ENCODE results near the gene PP2D1. TPM values are rescaled to one million over a fixed set of nuclear protein-coding genes. Genes with fewer than 3 reads are reported as not detected.

PP2D1 gene
- polyA plus RNA-seq, 3 donors = 0.41 to 0.56 TPM; not detected in 1

GRCh38 chr3:20052851-20053250 lies 40.8 kb upstream of the PP2D1 start:
- peaks cover 0 to 2% of the 10 kb centered on the region in 2 donors for H3K36me3 Mint-ChIP-seq
- H3K79me2 ChIP-seq (ENCODE audit: insufficient read depth, low read length) = peaks cover 91% of the 10 kb centered on the region
- no peaks in the 10 kb centered on the region for H3K27me3 ChIP-seq (ENCODE audit: control insufficient read depth in 2 of 2, insufficient read depth in 2 of 2, low read length in 2 of 2)
- H3K4me1 Mint-ChIP-seq = peaks cover 27% of the 10 kb centered on the region
- no peaks in the 10 kb centered on the region for H3K36me3 ChIP-seq (replicated peaks in 1 of 2; ENCODE audit: control insufficient read depth in 1 of 2, insufficient read depth in 2 of 2, low read length in 2 of 2)
- no peak overlapping the region for H3K4me2 ChIP-seq (replicated peaks; ENCODE audit: extremely low read depth, low read length, poor library complexity, severe bottlenecking)
- H3K4me3 Mint-ChIP-seq = no peak overlapping the region
- peaks cover 0 to 2% (median 0%) of the 10 kb centered on the region in 7 donors for H3K9me3 Mint-ChIP-seq
- DNase-seq = no peak
- H3K9me3 ChIP-seq (replicated peaks in 1 of 2; ENCODE audit: control insufficient read depth in 1 of 2, insufficient read depth in 1 of 2, low read length in 2 of 2) = no peaks in the 10 kb centered on the region
- no peak overlapping the region for H3K9ac ChIP-seq (ENCODE audit: insufficient read depth, low read length, poor library complexity, severe bottlenecking)
- H3K27ac ChIP-seq (ENCODE audit: low read depth in 1 of 2, low read length in 2 of 2) = no peak overlapping the region
- H3K27ac Mint-ChIP-seq = peak overlapping the region in 4 of 7 donors; percentile 23 to 47 (median 38)
- TF ChIP-seq, protein P1, sequence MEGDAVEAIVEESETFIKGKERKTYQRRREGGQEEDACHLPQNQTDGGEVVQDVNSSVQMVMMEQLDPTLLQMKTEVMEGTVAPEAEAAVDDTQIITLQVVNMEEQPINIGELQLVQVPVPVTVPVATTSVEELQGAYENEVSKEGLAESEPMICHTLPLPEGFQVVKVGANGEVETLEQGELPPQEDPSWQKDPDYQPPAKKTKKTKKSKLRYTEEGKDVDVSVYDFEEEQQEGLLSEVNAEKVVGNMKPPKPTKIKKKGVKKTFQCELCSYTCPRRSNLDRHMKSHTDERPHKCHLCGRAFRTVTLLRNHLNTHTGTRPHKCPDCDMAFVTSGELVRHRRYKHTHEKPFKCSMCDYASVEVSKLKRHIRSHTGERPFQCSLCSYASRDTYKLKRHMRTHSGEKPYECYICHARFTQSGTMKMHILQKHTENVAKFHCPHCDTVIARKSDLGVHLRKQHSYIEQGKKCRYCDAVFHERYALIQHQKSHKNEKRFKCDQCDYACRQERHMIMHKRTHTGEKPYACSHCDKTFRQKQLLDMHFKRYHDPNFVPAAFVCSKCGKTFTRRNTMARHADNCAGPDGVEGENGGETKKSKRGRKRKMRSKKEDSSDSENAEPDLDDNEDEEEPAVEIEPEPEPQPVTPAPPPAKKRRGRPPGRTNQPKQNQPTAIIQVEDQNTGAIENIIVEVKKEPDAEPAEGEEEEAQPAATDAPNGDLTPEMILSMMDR (IDR thresholded peaks at IDR 0.05) = no peak
- H2AFZ ChIP-seq (ENCODE audit: insufficient read depth, low read depth, low read length, poor library complexity, severe bottlenecking) = no peak overlapping the region
- intact Hi-C loops (cut with micrococcal nuclease) = no loop called here
- H3K27me3 Mint-ChIP-seq (ENCODE audit: low read depth in 3 of 3) = peaks cover 0 to 4% (median 0%) of the 10 kb centered on the region in 3 donors
- peaks cover 27 to 48% of the 10 kb centered on the region in 2 donors for H3K4me1 ChIP-seq (ENCODE audit: control insufficient read depth in 1 of 2, insufficient read depth in 2 of 2, low read length in 2 of 2)
- H3K4me3 ChIP-seq (replicated peaks in 1 of 3; ENCODE audit: low read depth in 2 of 3, low read length in 3 of 3) = no peak overlapping the region
- peaks cover 50% of the 10 kb centered on the region for H4K20me1 ChIP-seq (ENCODE audit: insufficient read depth, low read length)
- 81% methylated on average over 3 of the region's 7 CpGs for WGBS (ENCODE audit: insufficient coverage)

DNA sequence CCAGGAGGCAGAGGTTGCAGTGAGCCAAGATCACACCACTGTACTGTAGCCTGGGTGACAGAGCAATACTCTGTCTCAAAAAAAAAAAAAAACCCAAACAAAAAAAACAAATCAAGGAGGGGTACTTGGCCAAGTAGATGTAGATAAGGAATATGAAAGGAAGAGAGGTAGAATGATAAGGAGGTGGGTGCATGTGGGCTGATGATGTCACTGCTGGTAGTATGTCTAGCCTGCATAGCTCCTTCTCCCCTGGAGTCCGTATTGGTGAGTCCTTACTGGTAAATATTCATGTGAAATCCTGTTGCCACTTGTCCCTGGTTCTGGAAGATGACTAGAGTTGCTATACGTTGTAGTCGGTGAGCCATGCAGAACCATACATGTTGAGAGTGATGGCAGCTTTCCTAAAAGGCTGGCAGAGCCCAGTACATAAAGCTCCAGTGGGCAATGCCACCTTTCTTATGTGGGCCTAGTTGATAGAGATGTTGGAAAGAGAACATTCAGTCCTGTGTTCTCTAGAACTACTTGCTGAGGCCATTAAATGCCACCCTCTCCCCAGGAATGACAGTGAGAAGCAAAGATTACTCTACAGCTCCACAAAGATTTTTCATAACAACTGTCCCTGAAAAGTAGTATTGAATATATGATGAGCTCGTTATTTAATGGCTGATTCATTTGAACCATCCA lies 39.2 kb upstream of the PP2D1 start:
- H3K27ac ChIP-seq (ENCODE audit: low read depth in 1 of 2, low read length in 2 of 2) = no peak overlapping the region
- DNase-seq = no peak
- peaks cover 32 to 49% of the 10 kb centered on the region in 2 donors for H3K4me1 ChIP-seq (ENCODE audit: control insufficient read depth in 1 of 2, insufficient read depth in 2 of 2, low read length in 2 of 2)
- H3K27me3 ChIP-seq (ENCODE audit: control insufficient read depth in 2 of 2, insufficient read depth in 2 of 2, low read length in 2 of 2) = no peaks in the 10 kb centered on the region
- peaks cover 91% of the 10 kb centered on the region for H3K79me2 ChIP-seq (ENCODE audit: insufficient read depth, low read length)
- Mint-ChIP-seq H3K27ac (no peak overlapping the region), H3K36me3 (peaks cover 4% of the 10 kb centered on the region in 2 donors), H3K4me1 (peaks cover 31% of the 10 kb centered on the region), H3K9me3 (peaks cover 0 to 2% (median 0%) of the 10 kb centered on the region in 7 donors), H3K27me3 (ENCODE audit: low read depth in 3 of 3) (peaks cover 0 to 4% (median 0%) of the 10 kb centered on the region in 3 donors), H3K4me3 (no peak overlapping the region)
- H3K36me3 ChIP-seq (replicated peaks in 1 of 2; ENCODE audit: control insufficient read depth in 1 of 2, insufficient read depth in 2 of 2, low read length in 2 of 2) = no peaks in the 10 kb centered on the region
- no peak overlapping the region for H3K4me2 ChIP-seq (replicated peaks; ENCODE audit: extremely low read depth, low read length, poor library complexity, severe bottlenecking)
- TF ChIP-seq, protein P1 (IDR thresholded peaks at IDR 0.05) = no peak
- no peak overlapping the region for H3K9ac ChIP-seq (ENCODE audit: insufficient read depth, low read length, poor library complexity, severe bottlenecking)
- WGBS (ENCODE audit: insufficient coverage) = 95% methylated on average over 2 of the region's 4 CpGs
- no peak overlapping the region for H2AFZ ChIP-seq (ENCODE audit: insufficient read depth, low read depth, low read length, poor library complexity, severe bottlenecking)
- peaks cover 35% of the 10 kb centered on the region for H4K20me1 ChIP-seq (ENCODE audit: insufficient read depth, low read length)
- H3K9me3 ChIP-seq (replicated peaks in 1 of 2; ENCODE audit: control insufficient read depth in 1 of 2, insufficient read depth in 1 of 2, low read length in 2 of 2) = no peaks in the 10 kb centered on the region
- no peak overlapping the region for H3K4me3 ChIP-seq (replicated peaks in 1 of 3; ENCODE audit: low read depth in 2 of 3, low read length in 3 of 3)
- intact Hi-C loops (cut with micrococcal nuclease) = no loop called here

All from CD14-positive monocyte (primary cell).